Right atrium auricular region (tissue), 2 donors: Measurements from ENCODE around the gene ZBTB16. TPM values are rescaled to one million over a fixed set of nuclear protein-coding genes. Genes with fewer than 3 reads are reported as not detected.

Experiments
- DNase-seq: peaks from one replicate; pipeline ENCODE4 v3.0.0-alpha.2; 2019; ENCODE audit warnings: low spot score
- H3K27ac ChIP-seq, 2 donors: fragments of 200-600 bp; sonication (generic); 1 replicate in 1 of 2; 2 replicates in 1 of 2; pipeline ENCODE4 v1.5.1; 2016 to 2019
- H3K27me3 ChIP-seq, 2 donors: fragments of 200-600 bp; sonication (generic); one replicate each; pipeline versions ENCODE4 v1.5.1 to v1.6.0; 2017 to 2019
- H3K36me3 ChIP-seq: fragments of 200-600 bp; sonication (generic); one replicate; pipeline ENCODE4 v1.5.1; 2016
- H3K4me1 ChIP-seq, 2 donors: fragments of 200-600 bp; sonication (generic); one replicate each; pipeline versions ENCODE4 v1.5.1 to v1.6.0; 2017 to 2019
- H3K4me3 ChIP-seq, 2 donors: fragments of 200-600 bp; sonication (generic); 1 replicate in 1 of 2; 2 replicates in 1 of 2; pipeline ENCODE4 v1.5.1; 2017 to 2019; ENCODE audit warnings: mild to moderate bottlenecking in 1 of 2, moderate library complexity in 1 of 2
- H3K9me3 ChIP-seq, 2 donors: fragments of 200-600 bp; sonication (generic); one replicate each; pipeline ENCODE4 v1.5.1; 2019
- total RNA-seq, 2 donors: library from RNA; depleted of rRNA; stranded (reverse); fragments of >200 nt; gene quantifications; one replicate each; pipeline ENCODE4 v1.1.0, GENCODE V29; 2016
- TF ChIP-seq, protein P1 (sequence below), 2 donors: fragments of 200-600 bp; sonication (generic); IDR thresholded peaks; one replicate each; pipeline ENCODE4 v1.5.1; 2019; ENCODE audit warnings: antibody characterized with exemption in 2 of 2

Gene ZBTB16
- total RNA-seq, 2 donors from 2014 or later: 65.5 to 101 TPM

GRCh38 chr11:114194702-114195101 lies 135.2 kb downstream of the ZBTB16 start:
- peaks cover 47% of the 10 kb centered on the region for H3K36me3 ChIP-seq
- no peaks in the 10 kb centered on the region for H3K27me3 ChIP-seq
- H3K4me3 ChIP-seq: no peak overlapping the region
- DNase-seq: no peak
- H3K27ac ChIP-seq: peak overlapping the region; percentile 88 to 94
- TF ChIP-seq, protein P1, sequence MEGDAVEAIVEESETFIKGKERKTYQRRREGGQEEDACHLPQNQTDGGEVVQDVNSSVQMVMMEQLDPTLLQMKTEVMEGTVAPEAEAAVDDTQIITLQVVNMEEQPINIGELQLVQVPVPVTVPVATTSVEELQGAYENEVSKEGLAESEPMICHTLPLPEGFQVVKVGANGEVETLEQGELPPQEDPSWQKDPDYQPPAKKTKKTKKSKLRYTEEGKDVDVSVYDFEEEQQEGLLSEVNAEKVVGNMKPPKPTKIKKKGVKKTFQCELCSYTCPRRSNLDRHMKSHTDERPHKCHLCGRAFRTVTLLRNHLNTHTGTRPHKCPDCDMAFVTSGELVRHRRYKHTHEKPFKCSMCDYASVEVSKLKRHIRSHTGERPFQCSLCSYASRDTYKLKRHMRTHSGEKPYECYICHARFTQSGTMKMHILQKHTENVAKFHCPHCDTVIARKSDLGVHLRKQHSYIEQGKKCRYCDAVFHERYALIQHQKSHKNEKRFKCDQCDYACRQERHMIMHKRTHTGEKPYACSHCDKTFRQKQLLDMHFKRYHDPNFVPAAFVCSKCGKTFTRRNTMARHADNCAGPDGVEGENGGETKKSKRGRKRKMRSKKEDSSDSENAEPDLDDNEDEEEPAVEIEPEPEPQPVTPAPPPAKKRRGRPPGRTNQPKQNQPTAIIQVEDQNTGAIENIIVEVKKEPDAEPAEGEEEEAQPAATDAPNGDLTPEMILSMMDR (IDR thresholded peaks at IDR 0.05): no peak
- peaks cover 0 to 76% of the 10 kb centered on the region in 2 donors for H3K4me1 ChIP-seq
- peaks cover 0 to 8% of the 10 kb centered on the region in 2 donors for H3K9me3 ChIP-seq

- Histone ChIP-seq H3K27ac (peak overlapping the region; percentile 88 to 94), H3K9me3 (peaks cover 0 to 8% of the 10 kb centered on the region in 2 donors), H3K4me1 (peaks cover 0 to 77% of the 10 kb centered on the region in 2 donors), H3K27me3 (no peaks in the 10 kb centered on the region), H3K4me3 (no peak overlapping the region), H3K36me3 (peaks cover 42% of the 10 kb centered on the region)
- TF ChIP-seq, protein P1 (IDR thresholded peaks at IDR 0.05): no peak
- DNase-seq: no peak
Measured at GRCh38 chr11:114195151-114195550, 135.6 kb downstream of the ZBTB16 start.

DNA sequence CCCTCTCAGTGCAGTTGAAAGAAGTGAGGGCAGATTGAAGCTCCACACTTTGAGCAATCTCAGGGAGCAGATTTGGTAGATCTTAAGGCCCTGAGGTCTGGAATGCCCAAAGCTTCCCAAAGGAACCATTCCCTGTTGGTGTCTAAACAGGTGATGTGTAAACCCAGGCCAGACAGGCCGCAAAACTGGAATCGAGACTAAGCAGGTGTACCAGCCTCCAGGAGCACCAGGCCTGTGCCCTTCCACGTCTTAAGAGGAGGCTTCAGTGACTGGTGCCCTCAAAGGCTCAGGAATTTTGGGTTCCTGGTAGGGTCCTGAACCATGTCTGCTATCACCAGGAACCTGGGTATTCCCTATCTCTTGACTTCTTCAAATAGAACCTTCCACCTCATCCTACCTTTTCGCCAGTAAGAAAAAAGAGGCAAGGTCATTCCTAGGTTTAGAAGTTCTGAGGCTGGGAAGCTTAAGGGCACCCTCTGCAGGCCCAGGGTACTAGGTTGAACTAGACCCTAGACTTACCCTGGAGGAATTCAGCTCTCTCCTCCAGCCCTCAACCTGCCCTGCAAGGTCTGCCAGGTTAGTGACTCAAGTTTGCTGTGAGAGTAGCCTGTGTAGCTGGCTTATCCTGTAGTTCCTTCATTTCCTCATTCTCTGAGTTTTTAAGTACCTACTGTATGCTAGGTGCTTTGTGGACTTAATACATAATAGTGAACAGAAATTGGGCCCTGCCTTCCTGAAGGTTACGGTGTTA lies 136.6 kb downstream of the ZBTB16 start:
- no peak for DNase-seq
- Histone ChIP-seq H3K4me1 (peaks cover 0 to 87% of the 10 kb centered on the region in 2 donors), H3K9me3 (peaks cover 0 to 8% of the 10 kb centered on the region in 2 donors), H3K27me3 (no peaks in the 10 kb centered on the region), H3K27ac (peak overlapping the region; percentile 88 to 94), H3K36me3 (peaks cover 32% of the 10 kb centered on the region), H3K4me3 (no peak overlapping the region)
- TF ChIP-seq, protein P1 (IDR thresholded peaks at IDR 0.05): no peak

- Histone ChIP-seq H3K4me1 (peaks cover 0 to 96% of the 10 kb centered on the region in 2 donors), H3K27ac (peak overlapping the region; percentile 88 to 94), H3K27me3 (no peaks in the 10 kb centered on the region), H3K4me3 (no peak overlapping the region), H3K9me3 (peaks cover 0 to under 1% of the 10 kb centered on the region in 2 donors), H3K36me3 (peaks cover 22% of the 10 kb centered on the region)
- no peak for DNase-seq
- TF ChIP-seq, protein P1 (IDR thresholded peaks at IDR 0.05): no peak
Measured at GRCh38 chr11:114196997-114197703, 137.6 kb downstream of the ZBTB16 start.

- TF ChIP-seq, protein P1 (IDR thresholded peaks at IDR 0.05): no peak
- no peaks in the 10 kb centered on the region for H3K27me3 ChIP-seq
- DNase-seq: peak; percentile 90
- H3K27ac ChIP-seq: peak overlapping the region; percentile 88 to 94
- H3K4me1 ChIP-seq: peaks cover 0 to 96% of the 10 kb centered on the region in 2 donors
- H3K4me3 ChIP-seq: peak overlapping the region in 1 of 2 donors; percentile 3
- no peaks in the 10 kb centered on the region for H3K9me3 ChIP-seq
- H3K36me3 ChIP-seq: peaks cover 15% of the 10 kb centered on the region
Measured at GRCh38 chr11:114197799-114198500, 138.4 kb downstream of the ZBTB16 start.
